CD4-positive, alpha-beta T cell treated with Interleukin-10 for 1 hour (primary cell): ENCODE results near the gene HERC4.
"Not testable (repeated sequence)": the region's sequence is repeated elsewhere in the genome, so short reads cannot be mapped to it uniquely, and the experiment has no call there.

Experiments
- DNase-seq: peaks from one replicate; pipeline ENCODE4 v3.0.0-alpha.2; 2020

The HERC4 gene

GRCh38 chr10:68090586-68090985 is 15.5 kb upstream of the HERC4 start:
- DNase-seq: no peak

- DNase-seq: no peak
Measured at GRCh38 chr10:68088740-68089139, 13.7 kb upstream of the HERC4 start.

GRCh38 chr10:68087685-68088401 is 12.8 kb upstream of the HERC4 start:
- DNase-seq: no peak

GRCh38 chr10:68086910-68087684 is 12.0 kb upstream of the HERC4 start:
- DNase-seq: no peak

GRCh38 chr10:68086011-68086410 is 10.9 kb upstream of the HERC4 start:
- no peak for DNase-seq

- DNase-seq: no peak
Measured at GRCh38 chr10:68084469-68084868, 9.4 kb upstream of the HERC4 start.

GRCh38 chr10:68083953-68084352 is 8.9 kb upstream of the HERC4 start:
- DNase-seq: no peak

GRCh38 chr10:68082872-68083271 is 7.8 kb upstream of the HERC4 start:
- DNase-seq: no peak

- no peak for DNase-seq
Measured at GRCh38 chr10:68081916-68082315, 6.8 kb upstream of the HERC4 start.

- no peak for DNase-seq
Measured at GRCh38 chr10:68080853-68081431, 5.9 kb upstream of the HERC4 start.

GRCh38 chr10:68079434-68079833 is 4.4 kb upstream of the HERC4 start:
- DNase-seq: no peak

GRCh38 chr10:68077026-68077425 is 1.9 kb upstream of the HERC4 start:
- DNase-seq: no peak

- DNase-seq: not testable (repeated sequence)
Measured at GRCh38 chr10:68076081-68076480, 998 bp upstream of the HERC4 start.

- DNase-seq: no peak
Measured at GRCh38 chr10:68075550-68076004, 494 bp upstream of the HERC4 start.

- peak; percentile 4 for DNase-seq
Measured at GRCh38 chr10:68074031-68074774, 880 bp downstream of the HERC4 start.

- DNase-seq: no peak
Measured at GRCh38 chr10:68073631-68074030, 1.5 kb downstream of the HERC4 start.

- DNase-seq: no peak
Measured at GRCh38 chr10:68067508-68067907, 7.6 kb downstream of the HERC4 start.

- no peak for DNase-seq
Measured at GRCh38 chr10:68067029-68067428, 8.1 kb downstream of the HERC4 start.

- DNase-seq: no peak
Measured at GRCh38 chr10:68053553-68053952, 21.5 kb downstream of the HERC4 start.

- DNase-seq: no peak
Measured at GRCh38 chr10:68052463-68052862, 22.6 kb downstream of the HERC4 start.

GRCh38 chr10:68049289-68050078 is 25.6 kb downstream of the HERC4 start:
- DNase-seq: no peak

GRCh38 chr10:68047554-68048327 is 27.3 kb downstream of the HERC4 start:
- no peak for DNase-seq
